Astrocyte of the cerebellum (primary cell): ENCODE results near the gene HDAC4.

ENCODE experiments used
- DNase-seq: peaks from one replicate; pipeline ENCODE4 v3.0.0-alpha.2; 2011; ENCODE audit warnings: low read depth
- H3K4me3 ChIP-seq: 2 replicates; pipeline ENCODE4 v1.5.1; 2011; ENCODE audit warnings: mild to moderate bottlenecking, low read depth, low read length, moderate library complexity
- in situ Hi-C: cut with HindIII; loops from 2 replicates; pipeline ENCODE4 v1.10.0; 2017; ENCODE audit warnings: low sequenced_read_pairs
- TF ChIP-seq, protein P1 (sequence below): IDR thresholded peaks from 2 replicates; pipeline ENCODE4 v1.5.1; 2012; ENCODE audit warnings: low read length, low read depth, moderate library complexity, mild to moderate bottlenecking; ENCODE audit errors: missing control alignments

HDAC4 gene

DNA sequence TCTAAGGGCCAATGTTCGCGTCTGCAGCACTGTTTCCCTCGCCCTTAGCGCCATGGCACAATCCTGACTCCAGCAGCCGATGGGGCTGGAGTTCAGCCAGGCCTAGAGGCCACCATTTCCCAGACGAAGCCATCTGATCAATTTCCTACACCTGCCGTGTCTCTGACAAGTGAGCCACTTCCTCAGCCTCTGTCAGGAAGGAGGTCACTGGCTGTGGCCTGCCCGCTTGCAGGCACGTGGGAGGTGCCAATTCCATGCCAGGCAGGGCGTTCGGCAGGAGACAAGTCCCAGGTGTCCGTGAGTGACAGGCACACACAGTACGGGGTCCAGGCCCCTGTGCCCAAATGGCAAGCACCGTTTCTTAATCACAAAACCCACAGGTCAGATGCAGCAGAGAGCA lies 318.4 kb downstream of the HDAC4 start:
- TF ChIP-seq, protein P1, sequence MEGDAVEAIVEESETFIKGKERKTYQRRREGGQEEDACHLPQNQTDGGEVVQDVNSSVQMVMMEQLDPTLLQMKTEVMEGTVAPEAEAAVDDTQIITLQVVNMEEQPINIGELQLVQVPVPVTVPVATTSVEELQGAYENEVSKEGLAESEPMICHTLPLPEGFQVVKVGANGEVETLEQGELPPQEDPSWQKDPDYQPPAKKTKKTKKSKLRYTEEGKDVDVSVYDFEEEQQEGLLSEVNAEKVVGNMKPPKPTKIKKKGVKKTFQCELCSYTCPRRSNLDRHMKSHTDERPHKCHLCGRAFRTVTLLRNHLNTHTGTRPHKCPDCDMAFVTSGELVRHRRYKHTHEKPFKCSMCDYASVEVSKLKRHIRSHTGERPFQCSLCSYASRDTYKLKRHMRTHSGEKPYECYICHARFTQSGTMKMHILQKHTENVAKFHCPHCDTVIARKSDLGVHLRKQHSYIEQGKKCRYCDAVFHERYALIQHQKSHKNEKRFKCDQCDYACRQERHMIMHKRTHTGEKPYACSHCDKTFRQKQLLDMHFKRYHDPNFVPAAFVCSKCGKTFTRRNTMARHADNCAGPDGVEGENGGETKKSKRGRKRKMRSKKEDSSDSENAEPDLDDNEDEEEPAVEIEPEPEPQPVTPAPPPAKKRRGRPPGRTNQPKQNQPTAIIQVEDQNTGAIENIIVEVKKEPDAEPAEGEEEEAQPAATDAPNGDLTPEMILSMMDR, result no peak
- in situ Hi-C loops, result no loop called here
- H3K4me3 ChIP-seq, result no peak overlapping the region
- DNase-seq, result no peak

DNA sequence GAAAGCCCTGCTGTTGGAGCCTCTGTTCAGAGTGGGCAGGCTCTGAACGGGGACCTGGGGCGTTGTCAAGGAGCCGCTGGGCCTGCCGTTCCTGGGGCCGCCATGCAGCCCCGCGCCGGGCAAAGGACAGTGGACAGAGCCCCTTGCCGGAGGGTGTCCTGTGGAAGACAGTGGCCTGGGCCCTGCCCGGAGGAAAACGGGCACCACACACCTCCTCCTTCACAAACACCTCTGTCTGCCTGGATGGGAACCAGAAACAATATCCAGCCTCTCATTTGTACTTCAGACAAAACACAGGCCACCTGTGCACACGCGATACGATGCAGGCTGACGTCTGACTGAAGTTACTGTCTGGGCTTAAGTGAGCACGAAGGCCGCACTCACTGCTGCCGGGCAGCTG lies 319.2 kb downstream of the HDAC4 start:
- H3K4me3 ChIP-seq, result no peak overlapping the region
- DNase-seq, result no peak
- in situ Hi-C loops, result no loop called here
- TF ChIP-seq, protein P1, result no peak

DNA sequence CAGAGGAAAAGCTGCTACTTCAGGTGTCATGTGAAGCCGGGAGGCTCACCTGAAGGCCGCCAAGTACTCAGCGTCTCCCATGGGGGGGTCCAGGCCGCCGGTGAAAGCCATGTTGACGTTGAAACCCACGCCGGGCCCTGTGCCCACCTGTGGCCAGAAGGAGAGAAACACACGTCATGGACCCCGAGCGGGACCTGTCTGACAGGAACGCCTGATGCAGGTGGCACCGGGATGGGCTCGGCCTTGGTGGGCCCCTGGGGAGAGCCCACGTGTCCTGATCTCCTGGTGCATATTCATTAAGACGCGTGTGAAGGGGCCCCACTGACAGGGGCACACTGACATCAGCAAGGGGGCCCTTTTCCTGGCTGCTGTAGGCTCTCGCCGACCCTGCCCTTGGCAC lies 319.8 kb downstream of the HDAC4 start:
- H3K4me3 ChIP-seq, result no peak overlapping the region
- in situ Hi-C loops, result no loop called here
- TF ChIP-seq, protein P1, result no peak
- no peak for DNase-seq

DNA sequence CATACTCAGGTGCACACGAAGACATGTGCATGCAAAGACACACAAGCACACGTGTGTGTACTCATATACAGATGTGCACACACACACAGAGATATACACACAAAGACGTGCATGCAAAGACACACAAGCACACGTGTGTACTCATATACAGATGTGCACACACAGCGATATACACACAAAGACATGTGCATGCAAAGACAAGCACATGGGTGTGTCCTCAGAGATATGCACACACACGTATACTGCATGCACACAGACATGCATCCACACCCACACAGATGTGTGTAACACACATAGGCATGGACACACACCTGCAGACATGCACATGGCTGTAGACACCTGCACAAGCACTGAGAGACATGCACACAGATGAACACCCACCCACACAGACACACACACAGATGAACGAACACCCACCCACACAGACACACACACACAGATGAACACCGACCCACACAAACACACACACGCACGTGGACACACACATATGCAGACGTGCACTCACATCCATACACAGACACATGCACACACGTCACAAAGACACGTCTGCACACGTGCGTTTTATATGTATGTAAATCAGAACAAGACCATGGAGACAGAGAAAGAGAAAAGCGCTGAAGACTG lies 321.0 kb downstream of the HDAC4 start:
- no peak for DNase-seq
- in situ Hi-C loops, result no loop called here
- H3K4me3 ChIP-seq, result no peak overlapping the region
- TF ChIP-seq, protein P1, result no peak

DNA sequence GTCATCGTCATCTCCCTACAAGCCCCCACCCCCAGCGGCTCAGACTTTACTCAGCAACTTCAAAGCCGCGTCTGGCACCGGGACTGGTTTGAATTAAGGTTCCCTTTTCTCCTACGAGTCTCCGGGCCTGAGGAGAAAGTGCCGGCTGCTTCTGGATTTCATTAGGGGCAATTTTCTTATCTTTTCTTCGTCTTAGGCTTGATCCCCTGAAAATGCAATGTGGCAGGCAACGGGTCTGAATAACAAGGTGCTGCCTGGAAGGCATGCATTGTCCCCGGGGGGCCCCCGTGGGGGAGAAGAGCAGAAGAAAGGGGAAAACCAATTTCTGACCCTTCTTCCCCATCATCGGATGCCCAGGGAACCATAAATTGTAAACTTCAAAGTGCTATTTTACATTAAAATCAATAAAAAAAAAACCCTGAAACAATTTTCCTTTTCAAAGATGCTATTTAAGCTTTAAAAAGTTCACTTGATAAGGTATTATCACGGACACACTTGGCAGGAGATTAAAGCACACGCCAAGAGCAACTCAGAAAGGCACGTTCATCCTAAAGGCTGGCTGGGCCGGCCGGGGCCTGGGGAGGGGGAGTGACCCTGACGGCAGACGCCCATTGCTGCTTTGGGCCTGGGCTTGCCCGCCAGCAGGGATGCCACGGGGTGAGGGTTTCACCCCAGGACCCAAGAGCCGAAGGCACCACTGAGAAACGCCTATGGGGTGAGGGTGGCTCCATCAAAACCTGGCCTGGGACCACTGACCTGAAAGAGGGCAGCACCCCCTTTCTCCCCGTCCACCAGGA lies 322.5 kb downstream of the HDAC4 start:
- in situ Hi-C loops, result no loop called here
- DNase-seq, result no peak
- H3K4me3 ChIP-seq, result no peak overlapping the region
- TF ChIP-seq, protein P1, result no peak

DNA sequence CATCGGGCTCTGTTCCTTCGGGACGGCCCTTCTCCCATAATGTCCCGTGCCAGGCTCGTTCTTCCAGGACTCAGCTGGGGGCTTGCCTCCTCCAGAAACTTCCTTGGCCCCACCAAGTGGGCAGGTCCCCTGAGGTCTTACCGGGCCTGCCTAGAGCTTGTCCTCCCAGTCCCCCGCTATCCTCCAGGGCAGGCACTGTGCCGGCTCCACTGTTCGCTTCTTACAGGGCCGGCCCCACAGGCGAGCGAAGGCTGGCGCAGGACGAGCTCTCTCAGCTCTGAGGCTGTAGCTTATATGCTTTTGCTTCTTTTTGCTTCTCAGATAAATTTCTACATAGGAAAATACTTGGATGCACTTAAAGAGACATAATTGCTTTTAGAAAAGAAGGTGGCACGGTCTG lies 323.6 kb downstream of the HDAC4 start:
- TF ChIP-seq, protein P1, result no peak
- DNase-seq, result no peak
- in situ Hi-C loops, result no loop called here
- no peak overlapping the region for H3K4me3 ChIP-seq
